ENCODE measurements around the gene SAP25. TPM values are rescaled to one million over a fixed set of nuclear protein-coding genes. Genes with fewer than 3 reads are reported as not detected.
"Not testable (repeated sequence)": the region's sequence is repeated elsewhere in the genome, so short reads cannot be mapped to it uniquely, and the experiment has no call there.

The SAP25 gene
- total RNA-seq, 2 experiments from 2014 or later: 29.1 to 30.0 TPM

GRCh38 chr7:100536695-100537094 is 37.0 kb downstream of the SAP25 start:
- H3K9me3 Mint-ChIP-seq, H3K27ac Mint-ChIP-seq, CTCF ChIA-PET, POLR2A ChIA-PET, H3K27me3 Mint-ChIP-seq, H3K4me3 Mint-ChIP-seq, DNase-seq: not testable (repeated sequence)
- Mint-ChIP-seq H3K4me1 (peaks cover 28% of the 10 kb centered on the region), H3K36me3 (ENCODE audit: low read depth) (peaks cover 16% of the 10 kb centered on the region)

GRCh38 chr7:100535982-100536381 is 37.7 kb downstream of the SAP25 start:
- CTCF ChIA-PET; H3K9me3 Mint-ChIP-seq; H3K27me3 Mint-ChIP-seq; H3K4me3 Mint-ChIP-seq; H3K27ac Mint-ChIP-seq; H3K36me3 Mint-ChIP-seq (ENCODE audit: low read depth); DNase-seq: not testable (repeated sequence)
- POLR2A ChIA-PET: interaction anchor here (0.8 kb wide), 1 partner anchor 9 kb away, joined by 3 read pairs; no protein-coding TSS in a partner anchor
- H3K4me1 Mint-ChIP-seq: peaks cover 21% of the 10 kb centered on the region

- Mint-ChIP-seq H3K27me3 (no peaks in the 10 kb centered on the region), H3K4me3 (no peak overlapping the region), H3K9me3 (no peaks in the 10 kb centered on the region), H3K27ac (no peak overlapping the region), H3K36me3 (ENCODE audit: low read depth) (no peaks in the 10 kb centered on the region), H3K4me1 (peaks cover 8% of the 10 kb centered on the region)
- no peak for DNase-seq
- ChIA-PET CTCF (interaction anchor here (1.6 to 2.3 kb wide), 2 partner anchors 16 to 28 kb away, joined by 4 to 7 read pairs; no protein-coding TSS in a partner anchor), POLR2A (interaction anchor here (1.3 kb wide), 1 partner anchor 17 kb away, joined by 3 read pairs; no protein-coding TSS in a partner anchor)
Measured at GRCh38 chr7:100532165-100533022, 41.3 kb downstream of the SAP25 start.

- not testable (repeated sequence) for H3K27me3 Mint-ChIP-seq; H3K9me3 Mint-ChIP-seq; H3K4me3 Mint-ChIP-seq; DNase-seq; H3K27ac Mint-ChIP-seq; H3K36me3 Mint-ChIP-seq (ENCODE audit: low read depth); H3K4me1 Mint-ChIP-seq
- ChIA-PET POLR2A (interaction anchor here (1.5 kb wide), 1 partner anchor 11 kb away, joined by 5 read pairs; the partner anchor contains the start of gene AGFG2), CTCF (interaction anchor here (1.8 kb wide), 1 partner anchor 31 kb away, joined by 12 read pairs; no protein-coding TSS in a partner anchor)
Measured at GRCh38 chr7:100528108-100528866, 45.4 kb downstream of the SAP25 start.

GRCh38 chr7:100523192-100523591 is 50.5 kb downstream of the SAP25 start:
- H3K27me3 Mint-ChIP-seq; H3K4me1 Mint-ChIP-seq; H3K9me3 Mint-ChIP-seq; H3K27ac Mint-ChIP-seq; DNase-seq; CTCF ChIA-PET; H3K36me3 Mint-ChIP-seq (ENCODE audit: low read depth); POLR2A ChIA-PET; H3K4me3 Mint-ChIP-seq: not testable (repeated sequence)

Other genes starting within 250 kb of the SAP25 start
- 10 to 100 TPM; 39.8 to 40.6 TPM for gene PILRB, start 215.8 kb downstream of the SAP25 start, total RNA-seq
- 1 to 10 TPM; 1.3 to 1.5 TPM for gene PILRA, start 200.4 kb downstream of the SAP25 start, total RNA-seq
- 1 to 10 TPM; 2.7 to 3.0 TPM for gene ZCWPW1, start 145.2 kb downstream of the SAP25 start, total RNA-seq
- gene MEPCE, start 144.1 kb downstream of the SAP25 start, total RNA-seq: 10 to 100 TPM; 36.7 to 40.1 TPM
- 100 to 1,000 TPM; 100 to 101 TPM for gene PPP1R35, start 137.4 kb downstream of the SAP25 start, total RNA-seq
- gene SPACDR, start 109.6 kb downstream of the SAP25 start, total RNA-seq: 1 to 10 TPM; 4.0 to 4.3 TPM
- gene TSC22D4, start 94.7 kb downstream of the SAP25 start, total RNA-seq: 100 to 1,000 TPM; 133 to 136 TPM
- under 1 TPM; 0.05 to 0.13 TPM for gene NYAP1, start 90.0 kb downstream of the SAP25 start, total RNA-seq
- gene AGFG2, start 34.7 kb downstream of the SAP25 start, total RNA-seq: 10 to 100 TPM; 53.9 to 59.8 TPM
- 100 to 1,000 TPM; 199 to 204 TPM for gene LRCH4, start 12.2 kb upstream of the SAP25 start, total RNA-seq
- gene FBXO24, start 12.4 kb upstream of the SAP25 start, total RNA-seq: 1 to 10 TPM; 1.8 to 2.7 TPM
- gene PCOLCE, start 28.5 kb upstream of the SAP25 start, total RNA-seq: 10 to 100 TPM; 16.0 to 18.7 TPM
- gene MOSPD3, start 38.6 kb upstream of the SAP25 start, total RNA-seq: 10 to 100 TPM; 47.2 to 53.3 TPM
- 1 to 10 TPM; 8.8 to 9.2 TPM for gene TFR2, start 67.7 kb upstream of the SAP25 start, total RNA-seq
- gene ACTL6B, start 82.5 kb upstream of the SAP25 start, total RNA-seq: not detected
- 100 to 1,000 TPM; 263 to 266 TPM for gene GNB2, start 99.8 kb upstream of the SAP25 start, total RNA-seq
- 10 to 100 TPM; 43.4 to 47.4 TPM for gene GIGYF1, start 120.3 kb upstream of the SAP25 start, total RNA-seq
- gene POP7, start 132.2 kb upstream of the SAP25 start, total RNA-seq: 10 to 100 TPM; 32.5 to 35.2 TPM
- not detected for gene EPO, start 146.6 kb upstream of the SAP25 start, total RNA-seq
- not detected for gene ZAN, start 159.7 kb upstream of the SAP25 start, total RNA-seq

Measured in activated CD4-positive, alpha-beta memory T cell treated with anti-CD3 and anti-CD28 coated beads, Interleukin-2, amount 10 ng/mL, durations not matched to agents 7 days and 5 days (primary cell).